ENCODE data around the gene REXO5.

GRCh38 chr16:20821682-20822081 is 15.4 kb downstream of the REXO5 start:
- TF ChIP-seq MAX (IDR thresholded peaks at IDR 0.05; ENCODE audit: low read depth, low read length) = no peak
- no peak for TF ChIP-seq CTCF (IDR thresholded peaks at IDR 0.05; ENCODE audit: low read depth, low read length)
- no peak for TF ChIP-seq POLR2A (IDR thresholded peaks at IDR 0.05; ENCODE audit: extremely low read depth, insufficient read length)
- TF ChIP-seq MYC (IDR thresholded peaks at IDR 0.05; ENCODE audit: low read depth, low read length) = no peak
